GM12801 (cell line): ENCODE measurements around the gene MAML1.

ENCODE experiments used
- TF ChIP-seq, protein P1 (sequence below): IDR thresholded peaks from one replicate; pipeline ENCODE4 v1.5.1; 2011; ENCODE audit warnings: control low read depth; ENCODE audit not compliant: insufficient read length; ENCODE audit errors: extremely low read depth

The MAML1 gene

DNA sequence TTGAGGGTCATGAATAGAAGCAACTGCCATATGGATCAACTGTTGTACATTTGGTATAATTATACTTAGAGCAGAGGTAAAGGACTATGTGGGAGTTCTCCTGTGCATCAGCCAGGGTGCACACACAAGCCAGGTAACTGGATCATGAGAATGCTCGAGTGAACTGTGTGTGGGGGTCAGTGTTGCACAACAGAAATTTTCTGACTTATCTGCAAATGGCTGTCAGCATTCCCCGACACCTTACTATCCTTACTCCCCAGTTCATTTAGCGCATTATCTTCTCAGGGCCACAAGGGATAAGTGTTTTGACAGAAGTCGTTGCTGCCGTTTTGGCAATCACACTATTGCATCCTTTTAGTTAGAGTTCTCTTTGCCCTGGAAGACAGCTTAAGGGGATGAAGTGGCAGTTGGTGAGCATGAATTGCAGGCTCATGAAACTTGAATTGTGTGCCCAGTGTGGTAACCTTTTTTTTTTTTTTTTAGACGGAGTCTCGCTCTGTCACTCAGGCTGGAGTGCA is 32.2 kb upstream of the MAML1 start:
- TF ChIP-seq, protein P1, sequence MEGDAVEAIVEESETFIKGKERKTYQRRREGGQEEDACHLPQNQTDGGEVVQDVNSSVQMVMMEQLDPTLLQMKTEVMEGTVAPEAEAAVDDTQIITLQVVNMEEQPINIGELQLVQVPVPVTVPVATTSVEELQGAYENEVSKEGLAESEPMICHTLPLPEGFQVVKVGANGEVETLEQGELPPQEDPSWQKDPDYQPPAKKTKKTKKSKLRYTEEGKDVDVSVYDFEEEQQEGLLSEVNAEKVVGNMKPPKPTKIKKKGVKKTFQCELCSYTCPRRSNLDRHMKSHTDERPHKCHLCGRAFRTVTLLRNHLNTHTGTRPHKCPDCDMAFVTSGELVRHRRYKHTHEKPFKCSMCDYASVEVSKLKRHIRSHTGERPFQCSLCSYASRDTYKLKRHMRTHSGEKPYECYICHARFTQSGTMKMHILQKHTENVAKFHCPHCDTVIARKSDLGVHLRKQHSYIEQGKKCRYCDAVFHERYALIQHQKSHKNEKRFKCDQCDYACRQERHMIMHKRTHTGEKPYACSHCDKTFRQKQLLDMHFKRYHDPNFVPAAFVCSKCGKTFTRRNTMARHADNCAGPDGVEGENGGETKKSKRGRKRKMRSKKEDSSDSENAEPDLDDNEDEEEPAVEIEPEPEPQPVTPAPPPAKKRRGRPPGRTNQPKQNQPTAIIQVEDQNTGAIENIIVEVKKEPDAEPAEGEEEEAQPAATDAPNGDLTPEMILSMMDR, result no peak

DNA sequence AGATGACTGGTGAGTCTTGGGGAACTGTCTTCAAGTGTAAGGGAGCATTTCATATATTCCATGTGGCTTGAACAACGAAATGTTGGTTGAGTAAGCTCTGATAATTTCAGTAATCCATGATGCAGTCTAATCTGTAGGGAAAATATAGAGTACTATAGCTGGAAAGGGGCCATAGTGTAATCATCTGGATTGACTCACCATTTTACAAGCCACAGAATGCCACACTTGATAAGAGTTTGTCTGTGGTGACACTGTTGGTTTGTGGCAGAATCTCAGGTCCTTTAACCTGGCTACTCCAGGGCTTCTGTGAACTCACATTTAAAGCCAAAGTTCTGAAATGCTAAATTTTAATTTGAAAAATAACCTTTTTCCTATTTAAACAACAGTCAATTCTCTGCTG is 16.3 kb upstream of the MAML1 start:
- TF ChIP-seq, protein P1, result no peak

DNA sequence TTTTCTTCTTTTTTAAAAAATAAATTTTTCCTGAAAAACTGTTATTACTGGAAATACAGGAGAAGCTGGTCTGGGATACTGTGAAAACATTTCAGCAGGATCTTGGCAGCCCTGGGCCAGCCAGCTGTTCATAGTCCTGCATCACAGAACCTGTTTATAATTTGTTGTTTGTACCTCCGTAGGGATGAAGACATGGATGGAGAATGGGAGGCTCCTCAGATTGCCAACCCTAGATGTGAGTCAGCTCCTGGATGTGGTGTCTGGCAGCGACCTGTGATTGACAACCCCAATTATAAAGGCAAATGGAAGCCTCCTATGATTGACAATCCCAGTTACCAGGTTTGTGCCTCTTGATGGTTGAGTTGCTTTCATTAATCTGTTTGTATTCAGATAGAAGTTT is 12.4 kb upstream of the MAML1 start:
- TF ChIP-seq, protein P1, result no peak

DNA sequence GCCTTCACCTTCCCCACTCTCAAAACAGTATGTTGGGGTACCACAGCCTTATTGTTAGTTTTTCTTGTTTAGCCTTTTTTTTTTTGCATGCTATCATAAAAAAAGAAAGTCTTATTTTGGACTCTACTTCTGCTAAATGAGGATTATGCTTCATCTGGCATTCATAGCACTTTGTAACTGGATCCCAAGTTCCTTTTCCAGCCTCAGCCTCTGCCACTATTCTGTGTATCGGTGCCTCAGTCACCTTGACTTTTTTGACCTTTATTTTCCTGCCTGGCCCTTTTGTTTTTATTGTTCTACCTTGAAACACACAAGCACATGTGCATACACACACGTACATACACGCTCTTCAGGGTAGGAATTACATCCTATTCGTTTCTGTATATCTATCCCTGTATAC is 8.5 kb upstream of the MAML1 start:
- TF ChIP-seq, protein P1, result no peak

DNA sequence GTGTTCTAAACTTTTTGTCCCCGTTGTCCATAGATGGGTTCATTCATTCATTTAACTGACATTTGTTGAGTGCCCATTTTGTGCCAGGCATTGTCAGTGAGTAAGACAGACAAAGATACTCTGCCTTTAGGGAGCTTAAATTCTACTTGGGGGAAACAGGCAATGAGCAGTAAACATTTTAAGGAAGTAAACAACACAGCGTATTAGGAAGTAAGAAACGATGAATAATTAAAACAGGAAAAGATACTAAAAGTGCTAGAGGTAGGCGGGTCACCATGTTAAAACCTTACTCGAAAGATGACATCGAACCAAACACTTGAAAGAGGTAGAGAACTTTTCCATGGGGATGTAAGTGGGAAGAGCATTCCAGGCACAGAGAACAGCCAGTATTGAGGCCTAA is 5.5 kb upstream of the MAML1 start:
- TF ChIP-seq, protein P1, result no peak

DNA sequence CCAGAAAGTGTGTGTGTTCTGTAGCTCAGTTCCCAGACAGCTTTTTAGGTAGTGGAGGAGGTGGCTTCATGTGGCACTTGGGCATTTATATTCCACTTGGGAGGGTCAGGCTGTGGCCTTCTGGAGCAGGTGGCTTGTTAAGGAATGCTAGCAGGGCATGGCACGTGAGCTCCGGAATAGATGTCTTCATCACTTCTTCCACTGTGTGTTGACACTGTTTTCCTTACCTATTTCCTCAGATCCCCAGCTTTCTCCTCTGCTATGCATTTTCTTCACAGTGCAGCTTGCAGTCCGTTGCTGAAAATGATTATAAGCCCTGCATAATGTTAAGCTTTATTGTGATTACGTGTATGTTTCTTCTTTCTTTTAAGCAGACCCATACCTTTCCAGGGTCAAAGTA is 3.3 kb upstream of the MAML1 start:
- TF ChIP-seq, protein P1, result no peak

DNA sequence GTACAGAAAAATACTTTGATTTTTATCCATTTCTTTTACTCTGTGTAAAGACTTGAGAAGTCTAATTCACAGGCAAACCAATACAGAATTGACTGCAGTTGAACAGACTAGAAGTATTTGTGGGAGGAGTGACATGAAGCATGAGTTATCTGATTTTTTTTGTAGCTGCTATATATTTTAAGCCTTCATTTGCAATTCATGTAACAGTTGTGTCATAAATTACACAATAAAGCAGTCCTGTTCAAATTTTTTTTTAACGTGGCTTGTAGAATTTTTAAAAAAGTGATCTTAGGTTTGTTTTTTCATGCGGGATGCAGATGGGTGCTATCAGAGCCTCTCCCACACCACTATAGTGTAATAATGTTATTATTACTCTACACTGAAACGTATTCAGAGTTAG is 2.9 kb upstream of the MAML1 start:
- TF ChIP-seq, protein P1, result no peak

DNA sequence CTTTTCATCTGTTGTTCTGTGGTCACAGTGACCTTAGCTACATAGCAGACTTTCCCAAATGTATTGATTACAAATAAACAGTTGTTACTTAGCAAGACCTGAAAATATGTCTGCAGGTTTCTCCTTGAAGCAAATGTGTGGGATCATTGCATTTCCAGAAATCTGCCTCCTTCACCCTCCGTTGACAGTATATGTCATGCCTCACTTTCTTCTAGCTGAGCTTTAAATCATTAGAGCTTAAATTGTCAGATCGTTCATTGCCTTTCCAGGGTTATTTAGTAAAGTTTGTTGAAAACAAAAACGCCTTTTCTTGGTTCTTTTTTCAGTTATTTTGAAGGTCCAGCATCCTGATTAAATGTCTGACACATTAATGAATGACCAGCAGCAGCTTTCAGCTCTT is 2.3 kb upstream of the MAML1 start:
- TF ChIP-seq, protein P1, result no peak
